Measurements from ENCODE around the gene ASMTL.

- TF ChIP-seq POLR2AphosphoS5 (IDR thresholded peaks at IDR 0.05; ENCODE audit: low read depth) (no peak), CTCF (IDR thresholded peaks at IDR 0.05; ENCODE audit: insufficient read depth, low read length) (no peak)
These were observed 7.9 kb downstream of the ASMTL start for GRCh38 chrX:1444561-1445500.

Data from HL-60 (cell line).